GM12878 (cell line): ENCODE data around the gene TRPT1. TPM values are rescaled to one million over a fixed set of nuclear protein-coding genes. Genes with fewer than 3 reads are reported as not detected.

Experiments used
- ATAC-seq: fragments of 200-7000 bp; cut with Tn5 transposase; 3 replicates; pipeline ENCODE4 v1.9.1; 2020; ENCODE audit warnings: mild to moderate bottlenecking, moderate library complexity
- BruUV-seq: library from RNA; stranded (reverse); fragments of 400-500 nt; replicated peaks from 2 replicates; lab custom pipeline; 2021; lab: Mats Ljungman, UMichigan
- CTCF ChIA-PET: fragments of 300-600 bp; sonication (Branson Sonifier 250); formaldehyde crosslinking; extraction: SDS; loops from one replicate; lab custom pipeline; 2021; ENCODE audit warnings: inconsistent platforms; lab: Yijun Ruan, JAX
- POLR2A ChIA-PET: fragments of 350-600 bp; formaldehyde crosslinking; extraction: SDS; loops from one replicate; lab custom pipeline; 2021; ENCODE audit warnings: inconsistent platforms; lab: Charles Lee
- RAD21 ChIA-PET: fragments of 300-600 bp; sonication (Branson Sonifier 250); formaldehyde crosslinking; loops from one replicate; lab custom pipeline; 2023; ENCODE audit warnings: antibody characterized with exemption; ENCODE audit not compliant: unreplicated experiment; lab: Charles Lee
- SMC1A ChIA-PET: fragments of 300-600 bp; sonication (Branson Sonifier 250); formaldehyde crosslinking; loops from one replicate; lab custom pipeline; 2023; ENCODE audit not compliant: unreplicated experiment, uncharacterized antibody; lab: Charles Lee
- DNase-seq: peaks from one replicate; pipeline ENCODE4 v3.0.0-alpha.2; 2011; ENCODE audit warnings: low read depth, low spot score
- FAIRE-seq: peaks from 3 replicates; lab custom pipeline; 2011; peaks lifted over from hg19 to GRCh38; lab: Jason Lieb, UNC
- H2AFZ ChIP-seq: 2 replicates; pipeline ENCODE4 v1.6.0; 2011; ENCODE audit warnings: low read depth, low read length, control low read depth; ENCODE audit not compliant: control insufficient read depth
- H3K27ac ChIP-seq: 2 replicates; pipeline ENCODE4 v1.5.1; 2011; ENCODE audit warnings: control low read depth; ENCODE audit not compliant: control insufficient read depth, insufficient read depth
- H3K27me3 ChIP-seq, 2 experiments: replicated peaks in 1 of 2; 2 replicates each; pipeline versions ENCODE4 v1.6.0 to v1.6.1; 2011; ENCODE audit warnings: low read length in 1 of 2; ENCODE audit not compliant: control insufficient read depth in 2 of 2, insufficient read depth in 2 of 2
- H3K36me3 ChIP-seq, 2 experiments: 2 replicates each; pipeline ENCODE4 v1.5.1; 2011; ENCODE audit warnings: low read length in 1 of 2; ENCODE audit not compliant: control insufficient read depth in 2 of 2, insufficient read depth in 2 of 2
- H3K4me1 ChIP-seq: 2 replicates; pipeline ENCODE4 v1.6.1; 2011; ENCODE audit warnings: mild to moderate bottlenecking, low read length, moderate library complexity, mixed read lengths; ENCODE audit not compliant: control insufficient read depth, insufficient read depth
- H3K4me2 ChIP-seq: 2 replicates; pipeline ENCODE4 v1.6.0; 2011; ENCODE audit warnings: control low read depth; ENCODE audit not compliant: control insufficient read depth, insufficient read depth
- H3K4me3 ChIP-seq: fragments of 200-600 bp; sonication (generic); 2 replicates; pipeline ENCODE4 v1.5.1; 2016
- H3K79me2 ChIP-seq: 2 replicates; pipeline ENCODE4 v1.6.0; 2011; ENCODE audit warnings: low read length; ENCODE audit not compliant: control insufficient read depth, insufficient read depth
- H3K9ac ChIP-seq: 2 replicates; pipeline ENCODE4 v1.8.0; 2011; ENCODE audit warnings: low read length, control low read depth, mixed read lengths; ENCODE audit not compliant: control insufficient read depth, insufficient read depth
- H3K9me3 ChIP-seq: replicated peaks from 3 replicates; pipeline ENCODE4 v1.5.1; 2011; ENCODE audit warnings: mild to moderate bottlenecking, low read length; ENCODE audit not compliant: control insufficient read depth, insufficient read depth
- H4K20me1 ChIP-seq: 2 replicates; pipeline ENCODE4 v1.6.0; 2011; ENCODE audit not compliant: control insufficient read depth, insufficient read depth
- BACH1 ChIP-seq: fragments of 450-650 bp; IDR thresholded peaks from 2 replicates; pipeline ENCODE4 v1.6.1; 2017; ENCODE audit warnings: mild to moderate bottlenecking, borderline replicate concordance
- ELK1 ChIP-seq: IDR thresholded peaks from 2 replicates; pipeline ENCODE4 v1.6.1; 2012; ENCODE audit warnings: low read depth, low read length, improper control_type of control experiment
- PML ChIP-seq: IDR thresholded peaks from 2 replicates; pipeline ENCODE4 v1.6.1; 2012; ENCODE audit warnings: low read length, inconsistent platforms
- WRNIP1 ChIP-seq: IDR thresholded peaks from 2 replicates; pipeline ENCODE4 v1.6.1; 2011; ENCODE audit warnings: low read depth, low read length, improper control_type of control experiment, borderline replicate concordance
- WGBS: methylation state at CpG from one replicate; pipeline ENCODE4 v1.1.6; 2016; ENCODE audit warnings: low lambda C conversion rate; ENCODE audit not compliant: insufficient replicate concordance, insufficient coverage; ENCODE audit errors: missing lambda C conversion rate; 5-methylcytosine and 5-hydroxymethylcytosine counted together
- in situ Hi-C: fragments of 300-500 bp; cut with MboI; formaldehyde crosslinking; loops from 9 replicates; pipeline ENCODE4 v1.14.3; 2018; ENCODE audit warnings: mixed read lengths
- intact Hi-C: fragments of 100-400 bp; cut with micrococcal nuclease; formaldehyde crosslinking; loops from one replicate; pipeline ENCODE4 v1.14.2; 2022; ENCODE audit not compliant: unreplicated experiment
- polyA plus RNA-seq, 11 experiments: library from polyadenylated mRNA; depleted of rRNA in 4 of 11; unstranded in 6 of 11; stranded (reverse) in 5 of 11; fragments of >200 nt; fragmentation: Nextera tagmentation in 4 of 11; fragmentation: Illumina TruSeq in 1 of 11; extraction: Ambion mirVana in 4 of 11; extraction: Trizol in 1 of 11; gene quantifications; 1 replicate in 1 of 11; 2 replicates in 10 of 11; pipeline versions ENCODE4 v1.2.1 to v1.2.3, GENCODE V29; 2011 to 2016; ENCODE audit warnings: inconsistent platforms in 2 of 11, missing spikeins in 2 of 11, low read depth in 1 of 11
- total RNA-seq, 4 experiments: library from RNA; depleted of rRNA in 3 of 4; stranded (reverse); fragments of >200 nt in 3 of 4; fragmentation: Illumina TruSeq in 1 of 4; extraction: Trizol in 1 of 4; gene quantifications; 2 replicates each; pipeline versions ENCODE4 v1.2.1 to v1.2.3, GENCODE V29; 2013 to 2021
- TF ChIP-seq, protein P1 (sequence below): IDR thresholded peaks from 2 replicates; pipeline ENCODE4 v1.6.1; 2012; ENCODE audit warnings: mild to moderate bottlenecking, low read depth, low read length

The TRPT1 gene
- total and polyA plus RNA-seq, 10 of the 15 experiments (the other 5 are each of a cell fraction or from before 2014, with no cell fraction given), result 7.1 to 63.0 (median 31.4) TPM

DNA sequence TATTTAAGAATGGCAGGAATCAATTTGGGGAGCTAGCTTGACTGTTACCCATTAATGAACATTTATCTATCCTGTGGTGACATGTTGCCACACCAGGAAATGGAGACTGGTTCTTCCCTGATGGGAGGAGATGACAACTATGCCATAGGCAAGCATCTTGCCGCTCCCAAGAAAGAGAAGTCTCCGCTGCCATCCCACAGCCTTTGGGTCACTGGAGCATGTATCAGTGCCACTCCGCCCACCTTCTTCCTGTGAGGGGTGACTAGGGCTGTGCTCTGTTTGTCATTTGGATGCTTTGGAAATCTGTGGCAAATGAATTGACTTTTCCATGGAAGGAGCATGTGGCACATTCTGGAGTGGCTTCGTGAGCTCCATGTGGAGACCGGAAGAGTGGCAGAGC, 33.6 kb downstream of the TRPT1 start (continued):
- TF ChIP-seq, protein P1, sequence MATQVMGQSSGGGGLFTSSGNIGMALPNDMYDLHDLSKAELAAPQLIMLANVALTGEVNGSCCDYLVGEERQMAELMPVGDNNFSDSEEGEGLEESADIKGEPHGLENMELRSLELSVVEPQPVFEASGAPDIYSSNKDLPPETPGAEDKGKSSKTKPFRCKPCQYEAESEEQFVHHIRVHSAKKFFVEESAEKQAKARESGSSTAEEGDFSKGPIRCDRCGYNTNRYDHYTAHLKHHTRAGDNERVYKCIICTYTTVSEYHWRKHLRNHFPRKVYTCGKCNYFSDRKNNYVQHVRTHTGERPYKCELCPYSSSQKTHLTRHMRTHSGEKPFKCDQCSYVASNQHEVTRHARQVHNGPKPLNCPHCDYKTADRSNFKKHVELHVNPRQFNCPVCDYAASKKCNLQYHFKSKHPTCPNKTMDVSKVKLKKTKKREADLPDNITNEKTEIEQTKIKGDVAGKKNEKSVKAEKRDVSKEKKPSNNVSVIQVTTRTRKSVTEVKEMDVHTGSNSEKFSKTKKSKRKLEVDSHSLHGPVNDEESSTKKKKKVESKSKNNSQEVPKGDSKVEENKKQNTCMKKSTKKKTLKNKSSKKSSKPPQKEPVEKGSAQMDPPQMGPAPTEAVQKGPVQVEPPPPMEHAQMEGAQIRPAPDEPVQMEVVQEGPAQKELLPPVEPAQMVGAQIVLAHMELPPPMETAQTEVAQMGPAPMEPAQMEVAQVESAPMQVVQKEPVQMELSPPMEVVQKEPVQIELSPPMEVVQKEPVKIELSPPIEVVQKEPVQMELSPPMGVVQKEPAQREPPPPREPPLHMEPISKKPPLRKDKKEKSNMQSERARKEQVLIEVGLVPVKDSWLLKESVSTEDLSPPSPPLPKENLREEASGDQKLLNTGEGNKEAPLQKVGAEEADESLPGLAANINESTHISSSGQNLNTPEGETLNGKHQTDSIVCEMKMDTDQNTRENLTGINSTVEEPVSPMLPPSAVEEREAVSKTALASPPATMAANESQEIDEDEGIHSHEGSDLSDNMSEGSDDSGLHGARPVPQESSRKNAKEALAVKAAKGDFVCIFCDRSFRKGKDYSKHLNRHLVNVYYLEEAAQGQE, result no peak
- TF ChIP-seq, all 136 proteins: peak for 0

DNA sequence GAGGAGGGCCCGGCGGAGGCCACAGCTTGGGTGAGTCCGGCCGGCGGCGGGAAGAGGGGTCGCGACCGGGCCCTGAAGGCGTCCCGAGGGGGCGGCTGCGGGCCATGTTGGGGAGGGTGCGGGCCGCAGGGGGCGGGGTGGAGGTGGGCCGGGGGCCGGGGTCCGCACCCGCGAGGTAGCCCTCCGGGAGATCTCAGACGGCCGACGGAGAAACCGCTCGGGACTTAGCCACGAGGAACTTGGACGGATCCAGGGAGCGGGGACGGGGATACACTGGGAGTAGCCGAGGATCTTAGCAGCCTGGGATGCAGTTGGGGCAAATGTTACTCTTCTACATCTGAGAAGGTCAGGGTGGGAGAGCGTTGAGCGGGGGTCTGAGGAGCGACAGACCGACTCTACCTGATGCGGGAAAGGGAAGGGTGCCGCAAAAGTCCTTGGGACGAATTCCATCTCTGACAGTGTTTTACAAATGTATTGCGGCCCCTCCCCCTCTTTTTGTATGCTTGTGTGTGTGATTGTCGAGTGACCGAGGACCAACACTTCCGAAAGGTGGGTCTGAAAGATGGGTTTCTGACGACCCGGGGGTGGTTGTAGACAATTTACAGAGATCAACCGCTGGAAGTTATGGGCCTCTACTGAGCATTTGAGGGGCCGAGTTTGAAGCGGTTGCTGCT, 39.4 kb downstream of the TRPT1 start:
- ATAC-seq (no peak), DNase-seq (no peak), FAIRE-seq (no peak)
- intact Hi-C loops, result loop anchor here (2.0 kb wide), 1 partner anchor 18 kb away; no protein-coding TSS in a partner anchor
- in situ Hi-C loops, result no loop called here
- RAD21 ChIA-PET, result interaction anchor here (0.7 to 2.5 kb wide), 4 partner anchors 19 to 131 kb away, joined by 3 to 32 read pairs (median 4); partner anchors contain the start of genes FERMT3, MACROD1 and TRMT112
- Histone ChIP-seq H3K4me2 (no peak overlapping the region), H2AFZ (no peak overlapping the region), H3K27ac (no peak overlapping the region), H3K9me3 (no peaks in the 10 kb centered on the region), H4K20me1 (peaks cover 3% of the 10 kb centered on the region; the same call in 1 of the 2 replicates), H3K36me3 (peaks cover 0 to 3% of the 10 kb centered on the region in 2 experiments; a peak in 1 of 4 replicates), H3K27me3 (no peaks in the 10 kb centered on the region), H3K4me1 (peaks cover 15% of the 10 kb centered on the region), H3K4me3 (no peak overlapping the region), H3K9ac (no peak overlapping the region), H3K79me2 (peaks cover 44% of the 10 kb centered on the region)
- POLR2A ChIA-PET, result interaction anchor here (0.5 to 6.4 kb wide), 6 partner anchors 9 to 1713 kb away, joined by 3 to 68 read pairs (median 4); partner anchors contain the start of gene FERMT3
- SMC1A ChIA-PET, result interaction anchor here (1.1 to 2.3 kb wide), 3 partner anchors 18 to 20 kb away, joined by 5 to 15 read pairs (median 10); partner anchors contain the start of gene FERMT3
- BruUV-seq, result no TSS peak
- TF ChIP-seq PML (0 out of 2 replicates have a peak, but pooled peaks have one; percentile 13), ELK1 (no peak), BACH1 (no peak), WRNIP1 (peak; percentile 33; the same call in 1 of the 2 replicates)
- WGBS, result 1% methylated on average over 26 of the region's 48 CpGs
- CTCF ChIA-PET, result interaction anchor here (0.6 to 5.6 kb wide), 9 partner anchors 10 to 145 kb away, joined by 3 to 52 read pairs (median 4); partner anchors contain the start of genes CATSPERZ, FERMT3 and FKBP2
